HG03066 (cell line): Measurements from ENCODE around the gene LMCD1.

Experiments
- ATAC-seq: cut with Tn5 transposase; IDR thresholded peaks from one replicate; pipeline ENCODE4 v1.9.1; 2021; ENCODE audit warnings: low read depth; ENCODE audit not compliant: unreplicated experiment

LMCD1 gene

GRCh38 chr3:8482960-8483665, 18.5 kb upstream of the LMCD1 start:
- no peak for ATAC-seq

- ATAC-seq: no peak
These were observed 17.0 kb upstream of the LMCD1 start for GRCh38 chr3:8484409-8485140.

DNA sequence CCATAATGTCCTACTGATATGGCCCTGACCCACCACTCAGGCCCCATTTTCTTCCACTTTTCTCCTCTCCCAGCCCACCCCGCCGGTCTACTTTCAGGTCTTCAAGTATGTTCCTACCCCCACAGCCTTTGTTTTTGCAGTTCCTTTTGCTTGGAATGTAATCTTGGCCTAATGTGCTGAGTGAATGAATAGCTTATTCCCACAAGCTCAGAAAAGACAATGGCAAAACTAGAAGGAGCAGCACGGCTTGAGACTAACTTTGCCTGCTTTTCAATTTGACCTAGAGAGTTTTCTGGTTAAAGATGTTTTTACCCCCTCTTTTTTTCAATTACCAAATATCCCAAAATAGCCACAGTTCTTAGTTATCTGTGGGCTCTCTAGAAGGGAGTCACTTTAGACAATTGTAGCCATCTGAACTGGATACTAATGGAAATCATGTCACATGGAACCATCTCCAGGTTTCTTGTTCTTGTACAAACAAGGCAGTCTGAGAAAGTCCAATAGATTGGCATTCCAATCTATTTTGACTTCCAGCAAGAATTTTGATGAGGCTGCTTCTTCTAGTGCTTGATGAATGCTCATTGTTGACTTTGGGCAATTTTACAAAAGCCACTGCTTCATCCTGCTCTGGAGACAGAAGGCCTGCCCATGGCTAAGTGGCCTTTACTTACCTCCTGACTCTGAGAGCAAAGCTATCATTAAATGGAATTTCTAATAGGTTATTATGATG, 16.3 kb upstream of the LMCD1 start:
- no peak for ATAC-seq

GRCh38 chr3:8485943-8486342, 15.7 kb upstream of the LMCD1 start:
- ATAC-seq: no peak

- no peak for ATAC-seq
These were observed 15.2 kb upstream of the LMCD1 start for GRCh38 chr3:8486434-8486833.

GRCh38 chr3:8486936-8487335, 14.7 kb upstream of the LMCD1 start:
- ATAC-seq: no peak

DNA sequence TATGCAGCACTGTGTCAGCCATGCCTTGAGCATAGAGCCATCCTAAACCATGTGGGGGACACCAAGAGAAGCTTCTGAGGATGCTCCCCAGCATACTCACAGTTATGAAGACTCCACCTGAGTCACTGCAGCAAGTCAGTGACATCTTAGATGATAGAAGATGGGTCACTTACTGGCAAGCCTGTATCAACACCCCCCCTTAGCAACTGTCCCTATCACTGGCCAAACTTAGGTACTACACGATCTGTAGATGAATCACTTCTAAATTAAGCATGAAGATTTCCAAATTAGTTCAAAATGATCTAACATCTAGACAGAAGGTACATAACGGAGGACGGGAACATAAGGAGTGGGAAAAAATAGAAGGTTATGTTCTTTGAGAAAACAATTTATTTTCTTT, 13.2 kb upstream of the LMCD1 start:
- no peak for ATAC-seq

- no peak for ATAC-seq
These were observed 12.7 kb upstream of the LMCD1 start for GRCh38 chr3:8488877-8489276.

DNA sequence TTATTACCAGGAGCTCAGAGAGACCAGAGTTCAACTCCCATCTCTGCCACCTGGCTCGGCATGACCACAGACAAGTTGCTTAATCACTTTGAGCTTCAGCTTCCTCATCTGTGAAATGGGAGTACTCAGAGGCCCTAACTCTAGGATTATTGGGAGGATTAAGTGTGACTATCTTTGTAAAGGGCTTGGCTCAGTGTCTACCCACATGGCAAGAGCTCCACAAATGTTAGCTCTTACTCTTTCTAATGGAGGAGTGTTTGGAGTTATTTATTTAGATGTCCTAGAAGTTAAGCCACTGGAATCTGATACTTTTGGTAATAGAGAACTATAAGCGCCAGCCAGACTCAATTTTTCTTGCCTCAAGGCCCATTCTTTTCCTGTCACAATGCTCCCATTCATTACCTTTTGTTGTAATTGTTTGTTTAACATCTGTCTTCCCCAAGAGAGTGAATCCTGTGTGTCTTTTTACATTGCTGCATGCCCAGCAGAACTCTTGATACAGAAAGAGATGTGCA, 12.3 kb upstream of the LMCD1 start:
- ATAC-seq: no peak

GRCh38 chr3:8490079-8490552, 11.5 kb upstream of the LMCD1 start:
- ATAC-seq: no peak

DNA sequence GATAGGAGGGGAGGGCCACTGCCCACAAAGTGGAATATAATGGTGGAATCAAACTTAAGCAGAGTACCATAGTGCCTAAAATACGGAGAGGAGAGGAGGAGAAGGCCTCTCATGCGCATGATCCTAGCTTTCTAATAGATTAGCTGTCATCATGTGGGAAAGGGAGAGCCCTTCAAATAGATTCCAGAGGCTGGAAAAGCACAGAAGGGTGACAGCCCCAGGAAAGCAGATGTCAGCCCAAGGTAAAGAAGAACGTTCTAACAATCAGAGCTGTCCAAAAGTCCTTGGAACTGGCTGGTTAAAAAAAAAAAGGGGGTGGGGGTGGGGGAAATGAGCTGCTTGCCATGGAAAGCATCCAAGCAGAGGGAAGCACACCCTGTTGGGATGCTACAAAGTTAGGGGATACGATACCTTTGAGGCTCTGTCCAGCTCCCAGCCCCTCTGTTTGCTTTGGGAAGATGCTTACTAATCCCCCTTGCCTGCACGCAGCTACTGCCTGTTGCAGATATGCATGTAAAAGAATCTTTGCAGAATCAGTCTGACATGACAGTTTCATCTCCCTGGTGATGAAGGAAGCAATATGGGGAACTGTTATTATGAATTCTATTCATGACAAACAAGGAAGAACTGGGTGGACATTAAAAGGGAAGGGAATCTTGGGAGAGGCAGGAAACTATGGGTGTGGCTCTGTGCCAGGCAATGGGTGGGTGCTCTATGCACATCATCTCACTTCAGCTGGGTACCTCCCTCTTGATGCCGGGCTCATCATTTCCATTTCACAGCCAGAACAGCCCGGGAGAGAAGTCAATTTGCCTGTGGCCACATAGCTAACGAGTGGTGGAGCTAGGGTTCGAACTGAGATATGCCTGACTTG, 10.1 kb upstream of the LMCD1 start:
- no peak for ATAC-seq

DNA sequence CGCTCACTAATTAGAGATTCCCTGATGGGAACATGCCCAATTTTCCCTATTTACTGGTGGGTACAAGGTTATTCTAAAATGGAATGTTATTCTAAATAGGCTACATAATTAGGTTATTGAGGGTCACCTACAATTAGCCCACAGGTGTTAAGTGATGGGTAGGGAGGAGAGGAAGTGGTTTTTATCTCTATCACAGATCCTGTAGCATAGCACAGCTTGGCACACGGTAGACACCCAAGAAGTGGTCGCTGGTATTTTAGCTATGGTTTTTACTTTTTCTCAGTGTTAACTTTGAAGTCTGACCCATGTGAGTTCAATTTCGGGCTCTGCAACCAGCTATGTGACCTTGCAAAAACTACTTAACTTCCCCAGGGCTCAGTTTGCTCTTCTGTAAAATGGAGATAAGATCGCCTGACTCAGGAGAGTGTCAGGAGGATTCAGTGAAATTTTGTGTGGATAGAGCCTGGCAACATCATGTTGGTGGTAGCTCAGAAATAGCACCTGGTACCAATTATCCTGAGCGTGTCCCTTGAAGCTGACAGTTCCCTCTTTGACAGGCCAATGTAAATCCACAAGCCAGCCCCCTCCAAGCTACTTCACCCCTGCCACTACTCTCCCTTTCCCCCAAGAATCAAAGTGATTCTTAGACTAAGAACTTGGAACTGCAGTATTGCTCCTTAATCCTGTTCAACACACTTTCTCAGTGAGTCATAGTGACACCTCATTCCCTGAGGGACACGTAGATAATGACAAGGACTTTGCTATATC, 8.7 kb upstream of the LMCD1 start:
- no peak for ATAC-seq

GRCh38 chr3:8493744-8494143, 7.9 kb upstream of the LMCD1 start:
- ATAC-seq: no peak

GRCh38 chr3:8494327-8494726, 7.3 kb upstream of the LMCD1 start:
- no peak for ATAC-seq

GRCh38 chr3:8497582-8497981, 4.0 kb upstream of the LMCD1 start:
- no peak for ATAC-seq

GRCh38 chr3:8499181-8499611, 2.4 kb upstream of the LMCD1 start:
- ATAC-seq: no peak

DNA sequence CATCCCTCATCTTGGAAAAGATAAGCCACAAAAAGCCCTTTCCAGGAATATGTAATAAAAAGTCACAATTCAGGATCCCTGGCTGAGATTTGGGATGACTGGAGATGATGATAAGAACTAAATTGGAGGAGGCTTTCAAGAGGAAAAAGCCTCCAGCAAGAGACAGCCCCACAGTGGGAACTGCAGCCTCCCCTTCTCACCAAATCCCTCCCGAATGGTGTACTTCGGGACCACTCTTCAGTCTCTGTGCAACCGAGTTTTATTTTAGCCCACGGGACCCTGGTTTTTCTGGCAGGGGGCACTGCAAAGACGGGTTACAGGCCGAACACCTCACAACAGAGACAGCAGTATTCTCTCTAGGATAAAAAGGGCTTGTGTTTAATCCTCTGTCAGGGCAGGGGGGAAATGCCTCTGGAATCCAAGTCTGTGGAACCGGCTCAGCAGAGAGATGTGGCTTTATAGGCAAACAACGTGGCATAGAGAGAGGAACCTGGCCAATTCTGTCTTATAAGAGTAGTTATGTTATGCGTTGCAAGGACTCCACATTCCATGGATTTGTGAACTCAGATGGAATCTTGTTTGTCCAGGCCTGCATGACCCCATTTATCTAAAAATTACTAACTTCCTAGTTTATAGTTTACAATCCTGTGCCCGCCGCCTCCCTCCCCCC, 1.2 kb upstream of the LMCD1 start:
- no peak for ATAC-seq

- ATAC-seq: no peak
These were observed 643 bp upstream of the LMCD1 start for GRCh38 chr3:8500989-8501370.

DNA sequence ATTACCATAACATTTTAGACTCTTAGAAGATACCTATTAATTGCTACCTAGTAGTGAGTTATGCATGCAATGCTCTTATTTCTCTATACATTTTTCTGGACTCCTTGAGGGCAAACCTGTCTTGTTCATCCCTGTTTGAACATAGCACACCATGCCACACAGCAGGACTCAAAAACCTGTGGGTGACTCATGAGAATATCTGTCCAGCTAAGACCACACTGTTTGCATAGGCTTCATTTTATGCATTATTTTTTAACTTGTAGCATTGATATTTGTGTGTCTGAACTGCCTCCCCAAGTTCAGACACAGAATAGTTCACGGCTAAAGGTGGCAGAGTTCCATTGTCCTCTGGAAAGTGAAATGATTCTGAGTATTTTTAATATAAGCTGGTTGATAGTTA, 1.8 kb downstream of the LMCD1 start:
- ATAC-seq: no peak
